GM23248 (cell line): ENCODE data around the gene MYH9. TPM values are rescaled to one million over a fixed set of nuclear protein-coding genes. Genes with fewer than 3 reads are reported as not detected.

Experiments
- DNase-seq: peaks from one replicate; pipeline ENCODE4 v3.0.0-alpha.2; 2015
- H2AFZ ChIP-seq: fragments of 200-600 bp; sonication (generic); 2 replicates; pipeline ENCODE4 v1.6.1; 2016; ENCODE audit warnings: antibody characterized with exemption
- H3F3A ChIP-seq: fragments of 200-600 bp; sonication (generic); 2 replicates; pipeline ENCODE4 v1.6.1; 2016; ENCODE audit warnings: mild to moderate bottlenecking, antibody characterized with exemption, mixed run types; ENCODE audit not compliant: insufficient read depth
- H3K27ac ChIP-seq: fragments of 200-600 bp; sonication (generic); 2 replicates; pipeline ENCODE4 v1.5.1; 2016; ENCODE audit warnings: mild to moderate bottlenecking
- H3K27me3 ChIP-seq: fragments of 200-600 bp; sonication (generic); replicated peaks from 2 replicates; pipeline ENCODE4 v1.6.1; 2016; ENCODE audit warnings: mild to moderate bottlenecking; ENCODE audit not compliant: insufficient read depth
- H3K36me3 ChIP-seq: fragments of 200-600 bp; sonication (generic); 2 replicates; pipeline ENCODE4 v1.6.1; 2016; ENCODE audit warnings: low read depth, mild to moderate bottlenecking
- H3K4me1 ChIP-seq: fragments of 200-600 bp; sonication (generic); 2 replicates; pipeline ENCODE4 v1.6.1; 2016; ENCODE audit warnings: mild to moderate bottlenecking; ENCODE audit not compliant: insufficient read depth
- H3K4me2 ChIP-seq: fragments of 200-600 bp; sonication (generic); one replicate; pipeline ENCODE4 v1.6.1; 2016; ENCODE audit warnings: mild to moderate bottlenecking; ENCODE audit not compliant: unreplicated experiment
- H3K4me3 ChIP-seq: fragments of 200-600 bp; sonication (generic); 2 replicates; pipeline ENCODE4 v1.5.1; 2016; ENCODE audit warnings: mild to moderate bottlenecking
- H3K79me2 ChIP-seq: fragments of 200-600 bp; sonication (generic); 2 replicates; pipeline ENCODE4 v1.6.1; 2016; ENCODE audit warnings: mild to moderate bottlenecking; ENCODE audit not compliant: insufficient read depth
- H3K9ac ChIP-seq: fragments of 200-600 bp; sonication (generic); 2 replicates; pipeline ENCODE4 v1.6.1; 2016; ENCODE audit warnings: mild to moderate bottlenecking
- H3K9me2 ChIP-seq: fragments of 200-600 bp; sonication (generic); 2 replicates; pipeline ENCODE4 v1.6.1; 2016; ENCODE audit warnings: mixed run types, mild to moderate bottlenecking, moderate library complexity; ENCODE audit not compliant: insufficient read depth
- H3K9me3 ChIP-seq: fragments of 200-600 bp; sonication (generic); one replicate; pipeline ENCODE4 v1.6.1; 2017; ENCODE audit warnings: low read depth
- H4K20me1 ChIP-seq: fragments of 200-600 bp; sonication (generic); 2 replicates; pipeline ENCODE4 v1.6.0; 2016; ENCODE audit not compliant: insufficient read depth
- EZH2 ChIP-seq: fragments of 200-600 bp; sonication (generic); IDR thresholded peaks from 2 replicates; pipeline ENCODE4 v1.6.1; 2018; ENCODE audit warnings: antibody characterized with exemption, mild to moderate bottlenecking; ENCODE audit not compliant: insufficient read depth, poor library complexity, severe bottlenecking
- EZH2phosphoT487 ChIP-seq: fragments of 200-600 bp; sonication (generic); IDR thresholded peaks from 2 replicates; pipeline ENCODE4 v1.6.1; 2018; ENCODE audit warnings: antibody characterized with exemption, moderate library complexity, mild to moderate bottlenecking, low read depth; ENCODE audit not compliant: insufficient read depth
- WGBS, 2 experiments: methylation state at CpG; one replicate each; pipeline ENCODE4 v1.1.6; 2015 to 2017; ENCODE audit warnings: low lambda C conversion rate in 2 of 2, low coverage in 1 of 2; ENCODE audit errors: missing lambda C conversion rate in 2 of 2; 5-methylcytosine and 5-hydroxymethylcytosine counted together
- in situ Hi-C: fragments of 300-500 bp; cut with MboI; formaldehyde crosslinking; loops from 2 replicates; pipeline ENCODE4 v1.15.0; 2020
- polyA plus RNA-seq: library from polyadenylated mRNA; unstranded; fragments of >200 nt; fragmentation: Nextera tagmentation; extraction: Ambion mirVana; gene quantifications from 2 replicates; pipeline ENCODE4 v1.2.1, GENCODE V29; 2016
- total RNA-seq: library from RNA; depleted of rRNA; stranded (reverse); fragments of >200 nt; shearing (Covaris generic); gene quantifications from 2 replicates; pipeline ENCODE4 v1.2.3, GENCODE V29; 2014

Gene MYH9
- total and polyA plus RNA-seq, 2 experiments from 2014 or later: 287 to 420 TPM

GRCh38 chr22:36422287-36423014 is 34.7 kb upstream of the MYH9 start:
- Histone ChIP-seq H3K36me3 (no peaks in the 10 kb centered on the region), H3K27me3 (no peaks in the 10 kb centered on the region), H3K9ac (no peak overlapping the region), H3K4me1 (peaks cover 16% of the 10 kb centered on the region; the same call in 1 of the 2 replicates), H4K20me1 (no peaks in the 10 kb centered on the region), H3F3A (peaks cover 11% of the 10 kb centered on the region; the same call in 1 of the 2 replicates), H3K9me3 (no peaks in the 10 kb centered on the region), H3K4me2 (no peak overlapping the region), H3K79me2 (no peaks in the 10 kb centered on the region), H3K9me2 (no peaks in the 10 kb centered on the region), H3K4me3 (no peak overlapping the region), H2AFZ (no peak overlapping the region), H3K27ac (no peak overlapping the region)
- DNase-seq: no peak
- TF ChIP-seq EZH2 (no peak), EZH2phosphoT487 (no peak)
- 95 to 97% methylated on average over 14 of the region's 14 CpGs for WGBS, 2 experiments
- in situ Hi-C loops: no loop called here

DNA sequence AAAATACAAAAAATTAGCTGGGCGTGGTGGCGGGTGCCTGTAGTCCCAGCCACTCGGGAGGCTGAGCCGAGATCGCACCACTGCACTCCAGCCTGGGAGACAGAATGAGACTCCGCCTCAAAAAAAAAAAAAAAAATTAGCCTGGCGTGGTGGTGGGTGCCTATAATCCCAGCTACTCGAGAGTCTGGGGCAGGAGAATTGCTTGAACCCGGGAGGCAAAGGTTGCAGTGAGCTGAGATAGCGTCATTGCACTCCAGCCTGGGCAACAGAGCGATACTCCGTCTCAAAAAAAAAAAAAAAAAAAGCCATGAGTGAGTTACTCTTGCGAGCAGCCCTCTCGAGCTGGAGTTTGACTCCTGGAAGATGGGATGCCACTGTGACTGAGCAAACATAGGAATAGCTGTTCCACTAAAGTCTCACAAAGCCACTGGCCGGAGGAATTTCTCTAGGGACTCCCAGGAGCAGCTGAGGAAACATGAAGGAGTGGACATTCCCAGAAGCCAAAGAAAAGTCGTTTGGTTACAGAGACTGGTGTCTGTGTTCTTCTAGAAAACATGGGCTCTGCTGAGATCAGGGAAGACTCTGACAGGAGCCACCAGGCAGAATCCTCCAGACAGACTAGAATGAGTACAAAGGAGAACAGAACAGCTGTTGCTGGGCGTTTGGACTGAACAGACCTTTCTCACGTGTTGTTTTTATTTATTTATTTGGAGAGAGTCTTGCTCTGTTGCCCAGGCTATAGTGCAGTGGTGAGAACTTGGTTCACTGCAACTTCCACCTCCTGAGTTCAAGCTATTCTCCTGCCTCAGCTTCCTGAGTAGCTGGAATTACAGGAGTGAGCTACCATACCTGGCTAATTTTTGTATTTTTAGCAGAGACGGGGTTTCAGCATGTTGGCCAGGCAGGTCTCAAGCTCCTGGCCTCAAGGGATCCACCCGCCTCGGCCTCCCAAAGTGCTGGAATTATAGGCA is 32.4 kb upstream of the MYH9 start:
- 53 to 57% methylated on average over 20 to 21 of the region's 21 CpGs for WGBS, 2 experiments
- in situ Hi-C loops: no loop called here
- Histone ChIP-seq H2AFZ (peak overlapping the region; percentile 74), H3K27ac (no peak overlapping the region), H3K36me3 (no peaks in the 10 kb centered on the region), H3K27me3 (no peaks in the 10 kb centered on the region), H3F3A (peaks cover 11% of the 10 kb centered on the region; the same call in 1 of the 2 replicates), H3K4me3 (no peak overlapping the region), H4K20me1 (no peaks in the 10 kb centered on the region), H3K4me2 (no peak overlapping the region), H3K79me2 (no peaks in the 10 kb centered on the region), H3K9ac (no peak overlapping the region), H3K4me1 (peaks cover 24% of the 10 kb centered on the region), H3K9me3 (no peaks in the 10 kb centered on the region), H3K9me2 (no peaks in the 10 kb centered on the region)
- TF ChIP-seq EZH2 (no peak), EZH2phosphoT487 (no peak)
- peak; percentile 19 for DNase-seq

- peak; percentile 52 for DNase-seq
- H3K4me2 ChIP-seq: peak overlapping the region; percentile 79
- peak overlapping the region; percentile 75 for H2AFZ ChIP-seq
- 25 to 27% methylated on average over 13 of the region's 13 CpGs for WGBS, 2 experiments
- H3K79me2 ChIP-seq: no peaks in the 10 kb centered on the region
- peaks cover 24% of the 10 kb centered on the region for H3K4me1 ChIP-seq
- no peaks in the 10 kb centered on the region for H3K9me3 ChIP-seq
- H3F3A ChIP-seq: peaks cover 11% of the 10 kb centered on the region; the same call in 1 of the 2 replicates
- H3K27ac ChIP-seq: no peak overlapping the region
- TF ChIP-seq EZH2phosphoT487 (no peak), EZH2 (no peak)
- H3K27me3 ChIP-seq: no peaks in the 10 kb centered on the region
- H3K9ac ChIP-seq: peak overlapping the region; percentile 20; the same call in 1 of the 2 replicates
- no peaks in the 10 kb centered on the region for H3K9me2 ChIP-seq
- no peaks in the 10 kb centered on the region for H4K20me1 ChIP-seq
- H3K4me3 ChIP-seq: peak overlapping the region; percentile 27
- H3K36me3 ChIP-seq: no peaks in the 10 kb centered on the region
- in situ Hi-C loops: no loop called here
Measured at GRCh38 chr22:36419177-36419911, 31.6 kb upstream of the MYH9 start.

- Histone ChIP-seq H3K9ac (0 out of 2 replicates have a peak overlapping the region, but pooled peaks have one; percentile 19), H3K4me2 (peak overlapping the region; percentile 47), H3K36me3 (no peaks in the 10 kb centered on the region), H2AFZ (peak overlapping the region; percentile 76), H3K27me3 (no peaks in the 10 kb centered on the region), H3K79me2 (no peaks in the 10 kb centered on the region), H3F3A (peaks cover 11% of the 10 kb centered on the region; the same call in 1 of the 2 replicates), H3K27ac (peak overlapping the region; percentile 41), H4K20me1 (no peaks in the 10 kb centered on the region), H3K4me1 (peaks cover 24% of the 10 kb centered on the region), H3K9me2 (no peaks in the 10 kb centered on the region), H3K9me3 (no peaks in the 10 kb centered on the region), H3K4me3 (no peak overlapping the region)
- TF ChIP-seq EZH2phosphoT487 (no peak), EZH2 (no peak)
- DNase-seq: peak; percentile 76
- in situ Hi-C loops: no loop called here
- 36 to 39% methylated on average over 9 of the region's 9 CpGs for WGBS, 2 experiments
Measured at GRCh38 chr22:36417281-36417686, 29.5 kb upstream of the MYH9 start.
